Articular chondrocyte of knee joint (primary cell): ENCODE measurements around the gene TMPRSS9. TPM values are rescaled to one million over a fixed set of nuclear protein-coding genes. Genes with fewer than 3 reads are reported as not detected.

Experiments
- total RNA-seq: library from RNA; depleted of rRNA; stranded (reverse); fragments of >200 nt; gene quantifications from 2 replicates; pipeline ENCODE4 v1.2.3, GENCODE V29; 2012

The TMPRSS9 gene
- total RNA-seq = not detected in 2 replicates

GRCh38 chr19:2359992-2360685 is at the start of gene TMPRSS9:
Gene TMPRSS9 (plus strand): TSS chr19:2360265. CDS start chr19:2389786, 29,521 bp downstream.

GRCh38 chr19:2328401-2329148 is 31.5 kb upstream of the TMPRSS9 start, which contains the start of the genes LSM7 and SPPL2B:
Gene LSM7 (minus strand): TSS chr19:2328586. CDS start chr19:2328566, 20 bp downstream.
Gene SPPL2B (plus strand): TSS chr19:2328684. CDS start chr19:2328710, 26 bp downstream.

DNA sequence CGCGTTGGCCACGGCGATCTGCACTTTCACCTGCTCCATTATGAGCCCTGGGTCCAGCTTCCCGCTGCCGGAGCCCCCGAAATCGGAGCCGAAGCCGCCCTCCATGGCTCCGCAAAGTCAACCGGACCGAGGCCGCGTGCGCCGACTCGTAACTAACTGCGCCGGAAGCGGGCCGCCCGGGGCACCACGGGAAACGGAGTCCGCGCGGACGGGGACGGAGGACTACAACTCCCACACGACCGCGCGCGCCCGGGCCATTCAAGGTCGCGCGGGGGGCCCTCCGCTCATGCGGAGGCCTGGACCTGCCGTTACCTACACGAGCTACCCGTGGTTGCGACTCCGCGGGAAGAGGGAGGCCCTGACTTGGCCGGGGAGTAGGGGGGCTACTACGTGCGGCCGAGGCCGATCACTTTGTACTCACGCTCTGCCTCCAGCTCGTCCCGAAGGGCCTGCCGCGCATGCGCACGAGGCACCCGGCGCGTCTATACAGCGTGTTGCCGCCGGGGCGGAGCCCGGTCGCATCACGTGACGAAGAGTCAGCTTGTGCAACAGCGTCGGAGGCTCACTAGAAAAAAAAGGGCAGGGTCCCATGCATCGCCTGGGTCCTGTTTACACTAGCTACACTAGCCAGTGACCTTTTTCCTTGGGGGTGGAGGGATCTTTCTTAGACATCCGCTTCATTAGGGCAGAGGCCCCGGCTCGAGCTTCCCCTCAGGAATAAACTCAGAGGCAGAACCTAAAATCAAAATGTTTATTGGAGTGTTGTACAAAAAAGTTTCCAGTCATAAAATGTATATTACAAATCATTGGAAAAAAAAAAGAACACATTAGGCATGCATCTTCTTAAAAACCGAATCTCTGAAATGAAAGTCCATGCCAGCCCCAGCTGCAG is 67.6 kb downstream of the TMPRSS9 start, which contains the start of gene TIMM13:
Gene TIMM13, minus strand, starts transcription at position 158 of the 892 bp plus-strand sequence. Its CDS starts 53 bp downstream, at position 105.

Other genes starting within 250 kb of the TMPRSS9 start
- 85.0 and 97.7 TPM in 2 replicates for gene AP3D1, start 208.7 kb upstream of the TMPRSS9 start, total RNA-seq
- gene DOT1L, start 196.3 kb upstream of the TMPRSS9 start, total RNA-seq = 5.2 and 5.5 TPM in 2 replicates
- 22.7 TPM in 2 replicates for gene PLEKHJ1, start 123.9 kb upstream of the TMPRSS9 start, total RNA-seq
- 18.3 and 20.9 TPM in 2 replicates for gene SF3A2, start 123.4 kb upstream of the TMPRSS9 start, total RNA-seq
- gene AMH, start 110.9 kb upstream of the TMPRSS9 start, total RNA-seq = 0.22 and 1.2 TPM in 2 replicates
- not detected in 2 replicates for gene JSRP1, start 103.8 kb upstream of the TMPRSS9 start, total RNA-seq
- gene PEAK3, start 78.1 kb upstream of the TMPRSS9 start, total RNA-seq = not detected in 2 replicates
- gene LINGO3, start 52.1 kb upstream of the TMPRSS9 start, total RNA-seq = not detected in 2 replicates
- 63.5 and 98.4 TPM in 2 replicates for gene LSM7, start 31.7 kb upstream of the TMPRSS9 start, total RNA-seq
- 23.0 and 24.5 TPM in 2 replicates for gene SPPL2B, start 31.6 kb upstream of the TMPRSS9 start, total RNA-seq
- 22.7 and 24.2 TPM in 2 replicates for gene TIMM13, start 67.3 kb downstream of the TMPRSS9 start, total RNA-seq
- 40.8 and 41.8 TPM in 2 replicates for gene LMNB2, start 96.7 kb downstream of the TMPRSS9 start, total RNA-seq
- gene GADD45B, start 115.9 kb downstream of the TMPRSS9 start, total RNA-seq = 34.3 and 34.8 TPM in 2 replicates